ENCODE results near the gene DISP1.
"Not testable (repeated sequence)": the region's sequence is repeated elsewhere in the genome, so short reads cannot be mapped to it uniquely, and the experiment has no call there.

Gene DISP1

DNA sequence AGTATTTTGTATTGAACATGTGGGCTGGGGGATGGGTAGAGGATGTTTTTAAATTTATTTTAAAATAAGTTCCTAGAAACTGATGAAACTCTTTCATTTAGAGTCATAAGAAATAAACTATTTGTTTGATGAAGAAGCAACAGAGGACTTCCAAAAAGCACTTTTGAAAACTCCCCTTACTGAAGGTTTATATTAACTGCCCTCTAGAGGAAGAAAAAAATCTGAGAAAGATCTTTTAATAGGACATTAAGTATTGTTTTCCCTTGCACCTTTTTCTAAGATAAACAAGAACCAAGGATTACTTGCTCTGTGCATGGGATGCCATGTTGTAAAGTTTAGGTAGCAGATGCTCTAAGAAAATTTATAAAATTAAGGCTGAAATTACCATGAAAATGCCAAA lies 14.1 kb downstream of the DISP1 start:
- no peak for DNase-seq (ENCODE audit: low read depth)
- H3K4me3 ChIP-seq (ENCODE audit: low read length): no peak overlapping the region
- TF ChIP-seq, protein P1, sequence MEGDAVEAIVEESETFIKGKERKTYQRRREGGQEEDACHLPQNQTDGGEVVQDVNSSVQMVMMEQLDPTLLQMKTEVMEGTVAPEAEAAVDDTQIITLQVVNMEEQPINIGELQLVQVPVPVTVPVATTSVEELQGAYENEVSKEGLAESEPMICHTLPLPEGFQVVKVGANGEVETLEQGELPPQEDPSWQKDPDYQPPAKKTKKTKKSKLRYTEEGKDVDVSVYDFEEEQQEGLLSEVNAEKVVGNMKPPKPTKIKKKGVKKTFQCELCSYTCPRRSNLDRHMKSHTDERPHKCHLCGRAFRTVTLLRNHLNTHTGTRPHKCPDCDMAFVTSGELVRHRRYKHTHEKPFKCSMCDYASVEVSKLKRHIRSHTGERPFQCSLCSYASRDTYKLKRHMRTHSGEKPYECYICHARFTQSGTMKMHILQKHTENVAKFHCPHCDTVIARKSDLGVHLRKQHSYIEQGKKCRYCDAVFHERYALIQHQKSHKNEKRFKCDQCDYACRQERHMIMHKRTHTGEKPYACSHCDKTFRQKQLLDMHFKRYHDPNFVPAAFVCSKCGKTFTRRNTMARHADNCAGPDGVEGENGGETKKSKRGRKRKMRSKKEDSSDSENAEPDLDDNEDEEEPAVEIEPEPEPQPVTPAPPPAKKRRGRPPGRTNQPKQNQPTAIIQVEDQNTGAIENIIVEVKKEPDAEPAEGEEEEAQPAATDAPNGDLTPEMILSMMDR (conservative IDR thresholded peaks at IDR 0.05; ENCODE audit: low read length): peak; percentile 36

DNA sequence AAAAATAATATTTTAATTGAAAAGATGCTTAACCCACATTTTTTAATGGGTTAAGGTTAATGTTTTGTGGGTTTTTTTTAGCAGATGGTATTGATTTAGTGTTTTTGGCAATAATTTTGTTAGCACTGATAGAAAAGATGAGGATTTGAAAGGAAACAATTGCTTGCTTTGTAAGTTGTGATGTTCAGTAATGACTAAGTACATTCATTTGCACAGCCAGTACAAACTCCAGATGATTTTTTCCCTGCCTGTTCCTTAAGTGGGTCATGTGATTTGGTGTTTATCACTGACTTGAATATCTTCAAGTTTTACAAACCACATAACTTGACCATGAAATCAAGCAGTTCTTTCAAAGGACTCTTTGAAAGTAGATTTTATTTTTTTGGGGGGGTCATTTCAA lies 15.0 kb downstream of the DISP1 start:
- TF ChIP-seq, protein P1 (conservative IDR thresholded peaks at IDR 0.05; ENCODE audit: low read length): no peak
- DNase-seq (ENCODE audit: low read depth): peak; percentile 68
- H3K4me3 ChIP-seq (ENCODE audit: low read length): no peak overlapping the region

DNA sequence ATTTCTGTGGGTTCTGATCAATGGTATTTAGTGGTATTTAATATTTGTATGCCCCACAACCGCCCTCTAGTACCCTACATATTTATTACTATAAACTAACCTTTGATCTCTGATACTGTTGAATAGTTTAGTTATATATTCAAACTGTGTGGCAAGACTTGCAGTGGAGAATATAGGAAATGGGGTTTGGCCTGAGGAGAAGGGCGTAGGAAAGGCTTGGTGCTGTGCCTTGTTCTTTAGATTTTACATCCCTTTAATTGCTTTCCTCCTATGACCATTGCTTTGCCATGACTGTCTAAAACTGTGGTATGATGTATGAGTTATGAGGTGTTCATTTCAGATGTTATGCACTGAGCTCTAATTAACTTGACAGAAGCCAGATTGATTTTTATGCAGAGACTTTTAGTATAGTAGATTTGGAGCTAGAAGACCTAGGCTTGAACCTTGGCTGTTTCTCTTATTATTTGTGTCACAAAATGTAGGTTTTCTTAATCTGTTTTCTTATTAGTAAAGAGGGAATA lies 18.6 kb downstream of the DISP1 start:
- no peak for DNase-seq (ENCODE audit: low read depth)
- no peak overlapping the region for H3K4me3 ChIP-seq (ENCODE audit: low read length)
- TF ChIP-seq, protein P1 (conservative IDR thresholded peaks at IDR 0.05; ENCODE audit: low read length): no peak

DNA sequence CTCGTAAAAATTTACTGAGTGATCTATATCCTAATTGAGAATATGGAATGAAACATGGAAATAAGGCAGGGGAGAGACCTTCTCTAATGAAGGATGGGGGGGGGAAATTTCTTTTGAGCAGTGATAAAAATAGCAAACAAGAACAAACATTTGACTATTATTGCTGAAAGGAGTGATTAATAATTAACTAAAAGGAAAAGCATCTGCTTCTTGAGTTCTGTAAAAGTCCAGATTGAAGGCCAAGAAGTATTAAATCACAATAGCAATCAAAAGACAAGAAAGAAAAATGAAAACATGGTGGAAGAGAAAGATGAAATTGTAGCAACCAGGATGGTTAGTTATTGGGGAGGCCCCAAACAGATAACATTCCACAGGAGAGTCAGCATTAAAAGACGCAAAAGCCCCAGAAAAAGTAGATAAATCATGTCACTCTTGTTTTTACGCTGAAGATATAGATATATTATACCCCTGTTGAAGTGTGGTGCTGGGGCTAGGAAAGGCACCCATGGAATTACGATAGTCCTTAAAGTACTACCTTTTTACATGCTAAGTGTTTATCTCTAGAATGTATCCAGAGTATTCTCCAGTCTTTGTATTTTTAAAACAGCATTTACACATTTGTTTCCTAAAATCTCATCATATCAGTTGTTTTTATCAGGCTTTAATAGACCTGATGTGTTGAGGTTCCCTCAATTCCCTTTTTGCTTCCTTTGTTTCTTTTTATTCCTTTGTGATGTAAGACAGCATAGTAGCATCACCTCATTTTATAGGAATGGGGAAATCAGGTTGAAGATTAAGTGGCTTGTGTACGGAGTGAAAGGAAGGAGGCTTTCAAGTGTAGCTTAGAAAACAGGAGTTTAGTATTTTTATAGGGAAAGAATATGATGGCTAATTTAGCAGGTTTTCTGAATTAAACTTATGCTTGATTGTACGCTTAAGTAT lies 28.9 kb downstream of the DISP1 start:
- TF ChIP-seq, protein P1 (conservative IDR thresholded peaks at IDR 0.05; ENCODE audit: low read length): no peak
- no peak overlapping the region for H3K4me3 ChIP-seq (ENCODE audit: low read length)
- DNase-seq (ENCODE audit: low read depth): peak; percentile 11

DNA sequence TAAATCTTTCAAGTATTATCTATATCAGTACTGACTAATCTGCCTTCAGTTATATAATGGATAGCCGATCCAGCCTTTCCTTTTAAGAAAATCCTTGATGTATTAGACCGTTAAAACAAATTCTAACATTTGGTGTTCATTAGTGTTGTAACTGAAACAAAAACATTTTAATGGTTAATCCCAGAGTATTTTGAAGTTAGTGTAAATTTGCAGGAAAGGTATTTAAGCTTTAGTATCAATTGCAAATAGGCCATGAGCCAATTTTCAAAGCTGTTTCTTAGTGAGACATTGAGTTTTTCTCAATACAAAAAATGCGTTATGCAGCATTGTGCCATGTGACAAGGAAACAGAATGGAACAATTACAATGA lies 29.6 kb downstream of the DISP1 start:
- peak; percentile 5 for DNase-seq (ENCODE audit: low read depth)
- H3K4me3 ChIP-seq (ENCODE audit: low read length): no peak overlapping the region
- TF ChIP-seq, protein P1 (conservative IDR thresholded peaks at IDR 0.05; ENCODE audit: low read length): no peak

DNA sequence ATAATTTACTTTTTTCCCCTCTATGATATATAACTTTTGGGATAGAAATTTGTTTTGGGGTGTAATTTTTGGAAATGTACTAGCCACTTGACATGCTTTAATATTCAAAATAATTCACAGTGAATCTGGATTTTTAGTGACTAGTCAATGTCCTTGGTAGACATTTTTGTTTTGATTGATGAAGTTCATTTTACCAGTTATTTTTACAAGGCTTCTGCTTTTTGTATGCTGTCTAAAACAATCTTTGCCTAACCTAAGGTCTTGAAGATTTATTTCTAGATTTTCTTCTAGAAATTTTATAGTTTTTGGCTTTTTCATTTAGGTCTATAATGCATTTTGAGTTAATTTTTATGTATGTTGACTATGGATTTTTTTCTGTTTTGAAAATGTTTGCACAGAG lies 30.9 kb downstream of the DISP1 start:
- no peak overlapping the region for H3K4me3 ChIP-seq (ENCODE audit: low read length)
- DNase-seq (ENCODE audit: low read depth): no peak
- TF ChIP-seq, protein P1 (conservative IDR thresholded peaks at IDR 0.05; ENCODE audit: low read length): no peak

DNA sequence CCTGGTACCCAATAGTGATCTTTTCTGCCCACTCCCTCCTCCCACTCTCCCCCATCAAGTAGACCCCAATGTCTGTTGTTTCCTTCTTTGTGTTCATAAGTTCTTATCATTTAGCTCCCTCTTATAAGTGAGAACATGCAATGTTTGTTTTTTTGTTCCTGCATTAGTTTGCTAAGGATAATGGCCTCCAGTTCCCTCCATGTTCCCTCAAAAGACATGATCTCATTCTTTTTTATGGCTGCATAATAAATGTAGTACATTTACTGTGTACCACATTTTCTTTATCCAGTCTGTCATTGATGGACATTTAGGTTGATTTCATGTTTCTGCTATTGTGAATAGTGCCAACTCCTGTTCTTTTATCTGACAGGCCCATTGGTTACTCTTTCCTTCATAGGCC lies 35.7 kb downstream of the DISP1 start:
- DNase-seq (ENCODE audit: low read depth); H3K4me3 ChIP-seq (ENCODE audit: low read length): not testable (repeated sequence)

All from AG10803 (cell line).